WTC11 (cell line): ENCODE data around the gene ETV3.

Source experiments
- CTCF ChIP-seq: fragments of 200-600 bp; IDR thresholded peaks from 2 replicates; pipeline ENCODE4 v1.8.0; 2022; ENCODE audit warnings: antibody characterized with exemption
- TF ChIP-seq, protein P1 (sequence below): sonication (generic); formaldehyde crosslinking; IDR thresholded peaks from 2 replicates; pipeline ENCODE4 v1.8.0; 2022; ENCODE audit warnings: missing genetic modification reagents

DNA sequence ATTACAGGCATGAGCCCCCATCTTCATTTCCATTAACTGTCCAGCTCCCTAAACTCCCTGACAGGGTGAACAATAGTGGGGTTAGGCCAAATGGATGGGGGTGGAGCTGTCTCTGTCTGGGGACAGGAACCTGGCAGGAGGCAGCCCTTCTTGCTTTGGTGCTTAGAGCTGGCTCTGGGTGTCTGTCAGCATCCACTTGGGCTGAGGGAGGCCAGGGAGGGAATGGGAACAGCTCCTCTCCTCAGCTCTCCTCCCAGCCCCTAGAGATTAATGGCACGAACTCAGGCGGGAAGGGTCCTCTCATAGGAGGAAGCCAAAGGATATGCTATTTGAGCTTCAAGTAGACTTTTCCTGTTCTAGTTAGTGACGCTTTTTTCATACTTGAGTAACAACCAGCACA lies 27.5 kb downstream of the ETV3 start:
- no peak for TF ChIP-seq CTCF
- TF ChIP-seq, protein P1, sequence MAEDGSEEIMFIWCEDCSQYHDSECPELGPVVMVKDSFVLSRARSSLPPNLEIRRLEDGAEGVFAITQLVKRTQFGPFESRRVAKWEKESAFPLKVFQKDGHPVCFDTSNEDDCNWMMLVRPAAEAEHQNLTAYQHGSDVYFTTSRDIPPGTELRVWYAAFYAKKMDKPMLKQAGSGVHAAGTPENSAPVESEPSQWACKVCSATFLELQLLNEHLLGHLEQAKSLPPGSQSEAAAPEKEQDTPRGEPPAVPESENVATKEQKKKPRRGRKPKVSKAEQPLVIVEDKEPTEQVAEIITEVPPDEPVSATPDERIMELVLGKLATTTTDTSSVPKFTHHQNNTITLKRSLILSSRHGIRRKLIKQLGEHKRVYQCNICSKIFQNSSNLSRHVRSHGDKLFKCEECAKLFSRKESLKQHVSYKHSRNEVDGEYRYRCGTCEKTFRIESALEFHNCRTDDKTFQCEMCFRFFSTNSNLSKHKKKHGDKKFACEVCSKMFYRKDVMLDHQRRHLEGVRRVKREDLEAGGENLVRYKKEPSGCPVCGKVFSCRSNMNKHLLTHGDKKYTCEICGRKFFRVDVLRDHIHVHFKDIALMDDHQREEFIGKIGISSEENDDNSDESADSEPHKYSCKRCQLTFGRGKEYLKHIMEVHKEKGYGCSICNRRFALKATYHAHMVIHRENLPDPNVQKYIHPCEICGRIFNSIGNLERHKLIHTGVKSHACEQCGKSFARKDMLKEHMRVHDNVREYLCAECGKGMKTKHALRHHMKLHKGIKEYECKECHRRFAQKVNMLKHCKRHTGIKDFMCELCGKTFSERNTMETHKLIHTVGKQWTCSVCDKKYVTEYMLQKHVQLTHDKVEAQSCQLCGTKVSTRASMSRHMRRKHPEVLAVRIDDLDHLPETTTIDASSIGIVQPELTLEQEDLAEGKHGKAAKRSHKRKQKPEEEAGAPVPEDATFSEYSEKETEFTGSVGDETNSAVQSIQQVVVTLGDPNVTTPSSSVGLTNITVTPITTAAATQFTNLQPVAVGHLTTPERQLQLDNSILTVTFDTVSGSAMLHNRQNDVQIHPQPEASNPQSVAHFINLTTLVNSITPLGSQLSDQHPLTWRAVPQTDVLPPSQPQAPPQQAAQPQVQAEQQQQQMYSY (CRISPR knock-in tag) = no peak
